ES-I3 (cell line): ENCODE measurements around the gene SMNDC1.
"Not testable (repeated sequence)": the region's sequence is repeated elsewhere in the genome, so short reads cannot be mapped to it uniquely, and the experiment has no call there.

Experiments
- H3K36me3 ChIP-seq: 2 replicates; pipeline ENCODE4 v1.6.1; 2013; ENCODE audit warnings: mild to moderate bottlenecking, low read length, control low read depth, moderate library complexity; ENCODE audit not compliant: insufficient read depth
- H3K4me1 ChIP-seq: 2 replicates; pipeline ENCODE4 v1.6.1; 2013; ENCODE audit warnings: mild to moderate bottlenecking, control low read depth, low read length; ENCODE audit not compliant: insufficient read depth
- H3K9ac ChIP-seq: 2 replicates; pipeline ENCODE4 v1.6.1; 2013; ENCODE audit warnings: low read depth, mild to moderate bottlenecking, low read length, moderate library complexity
- H3K9me3 ChIP-seq: 2 replicates; pipeline ENCODE4 v1.6.1; 2013; ENCODE audit warnings: mild to moderate bottlenecking, low read length, moderate library complexity; ENCODE audit not compliant: control insufficient read depth, insufficient read depth

The SMNDC1 gene

DNA sequence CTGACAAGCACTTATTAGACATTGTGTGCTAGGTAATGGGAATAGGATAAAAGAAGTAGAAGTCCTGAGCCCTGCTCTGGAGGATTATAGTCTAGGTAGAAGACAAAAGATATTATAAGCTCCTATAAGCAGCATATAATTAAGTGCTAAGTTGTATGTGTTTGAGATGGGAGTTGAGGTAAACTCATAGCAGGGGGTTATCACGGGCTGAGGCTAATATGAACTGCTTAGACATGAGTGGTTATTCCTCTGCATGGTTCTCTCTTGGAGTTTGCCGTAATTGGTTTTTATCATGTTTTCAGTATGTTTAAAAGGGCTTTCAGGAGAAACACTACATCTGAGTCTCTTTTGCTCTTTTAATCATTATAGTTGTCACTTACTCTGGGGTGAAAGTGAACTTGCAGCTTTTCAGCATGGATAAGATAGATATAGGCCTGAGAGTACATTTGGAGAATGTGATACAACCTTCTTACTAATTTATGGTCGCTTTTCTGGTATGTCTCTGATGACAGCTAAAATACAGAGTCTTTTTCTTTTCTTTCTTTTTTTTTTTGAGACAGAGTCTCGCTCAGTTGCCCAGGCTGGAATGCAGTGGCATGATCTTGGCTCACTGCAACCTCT lies 39.0 kb downstream of the SMNDC1 start:
- Histone ChIP-seq H3K4me1 (no peaks in the 10 kb centered on the region), H3K9ac (no peak overlapping the region), H3K9me3 (no peaks in the 10 kb centered on the region), H3K36me3 (no peaks in the 10 kb centered on the region)

DNA sequence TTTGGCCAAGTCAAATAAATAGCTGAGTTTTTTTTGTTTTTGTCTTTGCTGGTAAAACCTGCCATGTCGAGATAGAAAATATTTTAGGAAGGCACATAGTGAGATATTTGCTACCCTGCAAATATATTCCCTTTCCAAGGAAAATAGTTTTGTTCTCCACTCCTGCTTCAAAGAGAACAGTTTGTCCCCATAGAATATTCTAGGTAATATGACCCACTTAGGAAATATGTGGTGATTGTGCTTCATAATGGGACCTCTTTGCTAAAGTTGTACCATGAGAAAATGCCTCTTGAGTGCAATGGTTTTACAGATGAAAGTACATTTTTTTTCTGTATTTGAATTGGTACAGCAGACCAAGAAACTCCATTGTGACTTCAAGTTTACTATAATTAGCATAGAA lies 41.6 kb downstream of the SMNDC1 start:
- Histone ChIP-seq H3K9ac (no peak overlapping the region), H3K4me1 (no peaks in the 10 kb centered on the region), H3K36me3 (no peaks in the 10 kb centered on the region), H3K9me3 (no peaks in the 10 kb centered on the region)

GRCh38 chr10:110260746-110261477 lies 43.8 kb downstream of the SMNDC1 start:
- H3K9me3 ChIP-seq: no peaks in the 10 kb centered on the region
- H3K36me3 ChIP-seq: no peaks in the 10 kb centered on the region
- H3K4me1 ChIP-seq: no peaks in the 10 kb centered on the region
- no peak overlapping the region for H3K9ac ChIP-seq

- no peak overlapping the region for H3K9ac ChIP-seq
- H3K4me1 ChIP-seq: no peaks in the 10 kb centered on the region
- no peaks in the 10 kb centered on the region for H3K9me3 ChIP-seq
- H3K36me3 ChIP-seq: no peaks in the 10 kb centered on the region
These were observed 45.4 kb downstream of the SMNDC1 start for GRCh38 chr10:110259317-110259716.

DNA sequence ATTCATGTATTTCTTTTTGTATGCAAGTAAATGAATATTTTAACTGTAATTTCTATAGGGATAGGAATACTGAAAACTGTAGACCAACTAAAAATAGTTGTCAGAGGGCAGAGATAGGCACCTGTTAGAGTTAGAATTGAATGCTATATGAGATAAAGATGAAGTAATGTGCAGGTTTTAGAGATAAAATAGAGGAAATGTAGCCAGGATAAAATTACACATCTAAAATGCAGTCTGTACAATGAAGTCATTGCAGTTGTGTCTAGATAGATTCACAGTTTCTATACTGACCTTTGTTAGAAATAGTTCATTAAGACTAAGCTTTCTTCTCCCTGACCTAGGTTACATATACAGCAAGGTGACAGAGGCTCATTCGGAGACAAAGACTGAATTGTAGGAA lies 46.2 kb downstream of the SMNDC1 start:
- Histone ChIP-seq H3K36me3 (no peaks in the 10 kb centered on the region), H3K4me1 (no peaks in the 10 kb centered on the region), H3K9me3 (no peaks in the 10 kb centered on the region), H3K9ac (no peak overlapping the region)

GRCh38 chr10:110254467-110254866 lies 50.3 kb downstream of the SMNDC1 start:
- Histone ChIP-seq H3K9me3 (no peaks in the 10 kb centered on the region), H3K9ac (no peak overlapping the region)

GRCh38 chr10:110252151-110252550 lies 52.6 kb downstream of the SMNDC1 start:
- H3K9ac ChIP-seq: no peak overlapping the region
- no peaks in the 10 kb centered on the region for H3K9me3 ChIP-seq
- no peaks in the 10 kb centered on the region for H3K36me3 ChIP-seq
- no peaks in the 10 kb centered on the region for H3K4me1 ChIP-seq

More at GRCh38 chr10:110254467-110254866, 50.3 kb downstream of the SMNDC1 start:
- no peaks in the 10 kb centered on the region for H3K36me3 ChIP-seq
- H3K4me1 ChIP-seq: no peaks in the 10 kb centered on the region

DNA sequence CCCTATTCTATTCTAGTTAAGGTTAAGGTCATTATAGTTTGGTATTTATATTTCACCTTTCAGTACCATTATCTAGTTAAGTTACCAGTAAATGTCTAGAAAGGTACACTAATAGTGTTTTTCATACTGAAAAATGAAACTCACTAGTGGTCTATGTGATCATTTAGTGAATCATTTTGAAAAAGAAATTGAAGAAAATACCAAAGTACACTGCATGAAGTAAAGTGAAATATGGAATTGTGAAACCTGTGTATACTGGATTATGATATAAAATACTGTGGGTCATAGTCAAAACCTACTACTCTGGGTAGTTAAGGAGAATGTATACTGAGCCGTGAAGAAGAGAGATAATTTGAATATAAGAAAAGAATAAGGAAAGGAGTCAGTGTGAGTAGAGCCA lies 53.3 kb downstream of the SMNDC1 start:
- H3K36me3 ChIP-seq, H3K4me1 ChIP-seq, H3K9ac ChIP-seq, H3K9me3 ChIP-seq: not testable (repeated sequence)

DNA sequence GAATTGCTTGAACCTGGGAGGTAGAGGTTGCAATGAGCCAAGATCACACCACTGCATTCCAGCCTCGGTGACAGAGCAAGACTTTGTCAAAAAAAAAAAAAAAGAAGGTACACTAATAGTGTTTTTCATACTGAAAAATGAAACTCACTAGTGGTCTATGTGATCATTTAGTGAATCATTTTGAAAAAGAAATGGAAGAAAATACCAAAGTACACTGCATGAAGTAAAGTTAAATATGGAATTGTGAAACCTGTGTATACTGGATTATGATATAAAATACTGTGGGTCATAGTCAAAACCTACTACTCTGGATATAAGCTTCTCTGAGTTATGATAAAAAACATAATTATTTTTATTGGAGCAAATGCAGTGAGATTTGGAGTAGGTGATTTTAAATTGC lies 55.2 kb downstream of the SMNDC1 start:
- not testable (repeated sequence) for H3K9me3 ChIP-seq, H3K36me3 ChIP-seq, H3K4me1 ChIP-seq, H3K9ac ChIP-seq

- not testable (repeated sequence) for H3K36me3 ChIP-seq, H3K9ac ChIP-seq, H3K9me3 ChIP-seq
- H3K4me1 ChIP-seq: peaks cover 15% of the 10 kb centered on the region; the same call in 1 of the 2 replicates
These were observed 56.9 kb downstream of the SMNDC1 start for GRCh38 chr10:110247833-110248232.

GRCh38 chr10:110244550-110244949 lies 60.2 kb downstream of the SMNDC1 start:
- Histone ChIP-seq H3K9me3 (no peaks in the 10 kb centered on the region), H3K4me1 (peaks cover 15% of the 10 kb centered on the region; the same call in 1 of the 2 replicates), H3K9ac (no peak overlapping the region), H3K36me3 (no peaks in the 10 kb centered on the region)

- H3K9me3 ChIP-seq: no peaks in the 10 kb centered on the region
- no peak overlapping the region for H3K9ac ChIP-seq
- no peaks in the 10 kb centered on the region for H3K36me3 ChIP-seq
- H3K4me1 ChIP-seq: peaks cover 15% of the 10 kb centered on the region; the same call in 1 of the 2 replicates
These were observed 62.2 kb downstream of the SMNDC1 start for GRCh38 chr10:110242511-110242910.

- H3K9me3 ChIP-seq: no peaks in the 10 kb centered on the region
- H3K36me3 ChIP-seq: no peaks in the 10 kb centered on the region
- H3K4me1 ChIP-seq: peaks cover 15% of the 10 kb centered on the region; the same call in 1 of the 2 replicates
- no peak overlapping the region for H3K9ac ChIP-seq
These were observed 62.9 kb downstream of the SMNDC1 start for GRCh38 chr10:110241841-110242240.

GRCh38 chr10:110241407-110241806 lies 63.3 kb downstream of the SMNDC1 start:
- Histone ChIP-seq H3K36me3 (no peaks in the 10 kb centered on the region), H3K4me1 (peaks cover 15% of the 10 kb centered on the region; the same call in 1 of the 2 replicates), H3K9me3 (no peaks in the 10 kb centered on the region), H3K9ac (no peak overlapping the region)
